Endodermal cell (in vitro differentiated cells): ENCODE data around the gene ZFYVE28. TPM values are rescaled to one million over a fixed set of nuclear protein-coding genes. Genes with fewer than 3 reads are reported as not detected.

Experiments used
- DNase-seq: peaks from one replicate; pipeline ENCODE4 v3.0.0-alpha.2; 2017
- H3K27ac ChIP-seq: 2 replicates; pipeline ENCODE4 v1.5.1; 2013; ENCODE audit warnings: mild to moderate bottlenecking, low read depth, low read length, moderate library complexity
- H3K27me3 ChIP-seq: 2 replicates; pipeline ENCODE4 v1.6.1; 2013; ENCODE audit warnings: mild to moderate bottlenecking, low read length, moderate library complexity; ENCODE audit not compliant: insufficient read depth, control insufficient read depth, poor library complexity, severe bottlenecking
- H3K36me3 ChIP-seq: 2 replicates; pipeline ENCODE4 v1.7.0; 2013; ENCODE audit warnings: mild to moderate bottlenecking, low read length, moderate library complexity; ENCODE audit not compliant: control insufficient read depth, insufficient read depth
- H3K4me1 ChIP-seq: one replicate; pipeline ENCODE4 v1.7.0; 2013; ENCODE audit warnings: low read length; ENCODE audit not compliant: control insufficient read depth, insufficient read depth
- H3K4me3 ChIP-seq: 2 replicates; pipeline ENCODE4 v1.5.1; 2013; ENCODE audit warnings: mild to moderate bottlenecking, low read length, moderate library complexity
- H3K9ac ChIP-seq: 2 replicates; pipeline ENCODE4 v1.6.1; 2013; ENCODE audit warnings: mild to moderate bottlenecking, low read length, moderate library complexity; ENCODE audit not compliant: poor library complexity, severe bottlenecking; ENCODE audit errors: extremely low read depth
- H3K9me3 ChIP-seq: 2 replicates; pipeline ENCODE4 v1.6.1; 2013; ENCODE audit warnings: mild to moderate bottlenecking, low read length, moderate library complexity; ENCODE audit not compliant: control insufficient read depth
- H3K27ac Mint-ChIP-seq: 2 replicates; pipeline ENCODE4 v1.8.0; 2020; ENCODE audit warnings: mixed read lengths
- H3K27me3 Mint-ChIP-seq: 2 replicates; pipeline ENCODE4 v1.8.0; 2021; ENCODE audit warnings: mild to moderate bottlenecking, mixed read lengths; ENCODE audit not compliant: insufficient read depth
- H3K36me3 Mint-ChIP-seq: 2 replicates; pipeline ENCODE4 v1.8.0; 2020; ENCODE audit warnings: low read depth, mixed read lengths
- H3K4me1 Mint-ChIP-seq: 2 replicates; pipeline ENCODE4 v1.8.0; 2020; ENCODE audit warnings: mixed read lengths
- H3K4me3 Mint-ChIP-seq: 2 replicates; pipeline ENCODE4 v1.8.0; 2020; ENCODE audit warnings: mild to moderate bottlenecking, moderate library complexity, mixed read lengths
- H3K9me3 Mint-ChIP-seq: 2 replicates; pipeline ENCODE4 v1.8.0; 2020; ENCODE audit warnings: mild to moderate bottlenecking, mixed read lengths
- WGBS, 2 experiments: methylation state at CpG; one replicate each; pipeline versions ENCODE4 v1.1.5 to v1.1.7; 2013; ENCODE audit warnings: missing lambda C conversion rate in 2 of 2, mixed read lengths in 1 of 2; ENCODE audit not compliant: insufficient coverage in 1 of 2, insufficient read length in 1 of 2; 5-methylcytosine and 5-hydroxymethylcytosine counted together
- total RNA-seq, 2 donors: library from RNA; stranded (reverse); fragmentation: NEBNext Ultra II Directional in 1 of 2; extraction: Animal tissue kit (Norgen Biotek cat#: 25700) in 1 of 2; gene quantifications; 2 replicates in 1 of 2; 3 replicates in 1 of 2; pipeline ENCODE4 v1.2.1, GENCODE V29; 2021
- TF ChIP-seq, protein P1 (sequence below): fragments of 200-600 bp; sonication (generic); conservative IDR thresholded peaks from 2 replicates; pipeline ENCODE4 v1.5.0; 2021; ENCODE audit warnings: antibody characterized with exemption, mild to moderate bottlenecking

ZFYVE28 gene
- total RNA-seq, 2 donors from 2014 or later, result 0.73 to 1.6 TPM

DNA sequence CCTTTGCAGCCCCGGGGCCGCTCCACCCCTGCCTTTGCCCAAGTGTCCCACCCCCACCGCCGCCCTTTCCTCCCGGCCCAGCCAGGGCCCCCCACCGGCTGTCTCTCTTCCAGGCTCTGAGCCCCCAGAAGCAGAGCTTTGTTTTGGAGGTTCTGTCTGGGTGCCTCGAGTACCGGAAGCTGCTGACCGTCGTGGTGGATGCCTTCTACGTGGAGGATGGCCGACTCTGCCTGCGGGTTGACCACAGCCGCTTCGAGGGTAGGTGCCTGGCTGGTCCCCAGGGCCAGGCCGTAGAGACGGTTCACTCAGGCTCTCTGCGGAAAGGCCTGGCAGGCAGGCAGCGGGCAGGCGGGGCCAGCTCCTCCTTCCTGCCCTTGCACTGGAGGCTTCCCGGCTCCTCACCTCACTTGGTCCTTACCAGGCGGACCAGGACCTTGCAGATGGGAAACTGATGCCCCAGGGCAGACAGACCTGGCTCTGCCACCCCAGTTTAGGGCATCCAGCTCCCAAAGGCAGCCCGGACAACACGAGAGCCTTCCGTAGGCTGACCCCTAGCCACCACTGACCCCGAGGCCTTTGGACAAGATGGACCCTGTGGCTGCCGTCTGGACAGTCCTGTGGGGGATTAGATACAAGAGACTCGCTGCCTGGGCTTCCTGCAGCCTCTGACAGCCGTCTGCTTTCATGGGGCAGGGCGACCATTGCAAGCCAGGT, 18.5 kb upstream of the ZFYVE28 start:
- H3K27ac ChIP-seq, result no peak overlapping the region
- Mint-ChIP-seq H3K36me3 (no peaks in the 10 kb centered on the region), H3K27ac (no peak overlapping the region), H3K4me3 (no peak overlapping the region), H3K9me3 (no peaks in the 10 kb centered on the region), H3K27me3 (peaks cover 5% of the 10 kb centered on the region), H3K4me1 (peaks cover 2% of the 10 kb centered on the region)
- no peaks in the 10 kb centered on the region for H3K4me1 ChIP-seq
- H3K9me3 ChIP-seq, result no peaks in the 10 kb centered on the region
- TF ChIP-seq, protein P1, sequence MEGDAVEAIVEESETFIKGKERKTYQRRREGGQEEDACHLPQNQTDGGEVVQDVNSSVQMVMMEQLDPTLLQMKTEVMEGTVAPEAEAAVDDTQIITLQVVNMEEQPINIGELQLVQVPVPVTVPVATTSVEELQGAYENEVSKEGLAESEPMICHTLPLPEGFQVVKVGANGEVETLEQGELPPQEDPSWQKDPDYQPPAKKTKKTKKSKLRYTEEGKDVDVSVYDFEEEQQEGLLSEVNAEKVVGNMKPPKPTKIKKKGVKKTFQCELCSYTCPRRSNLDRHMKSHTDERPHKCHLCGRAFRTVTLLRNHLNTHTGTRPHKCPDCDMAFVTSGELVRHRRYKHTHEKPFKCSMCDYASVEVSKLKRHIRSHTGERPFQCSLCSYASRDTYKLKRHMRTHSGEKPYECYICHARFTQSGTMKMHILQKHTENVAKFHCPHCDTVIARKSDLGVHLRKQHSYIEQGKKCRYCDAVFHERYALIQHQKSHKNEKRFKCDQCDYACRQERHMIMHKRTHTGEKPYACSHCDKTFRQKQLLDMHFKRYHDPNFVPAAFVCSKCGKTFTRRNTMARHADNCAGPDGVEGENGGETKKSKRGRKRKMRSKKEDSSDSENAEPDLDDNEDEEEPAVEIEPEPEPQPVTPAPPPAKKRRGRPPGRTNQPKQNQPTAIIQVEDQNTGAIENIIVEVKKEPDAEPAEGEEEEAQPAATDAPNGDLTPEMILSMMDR, result no peak
- H3K4me3 ChIP-seq, result no peak overlapping the region
- DNase-seq, result peak; percentile 50
- H3K9ac ChIP-seq, result no peak overlapping the region
- no peaks in the 10 kb centered on the region for H3K36me3 ChIP-seq
- 88 to 90% methylated on average over 19 to 30 of the region's 30 CpGs for WGBS, 2 experiments
- H3K27me3 ChIP-seq, result no peaks in the 10 kb centered on the region

DNA sequence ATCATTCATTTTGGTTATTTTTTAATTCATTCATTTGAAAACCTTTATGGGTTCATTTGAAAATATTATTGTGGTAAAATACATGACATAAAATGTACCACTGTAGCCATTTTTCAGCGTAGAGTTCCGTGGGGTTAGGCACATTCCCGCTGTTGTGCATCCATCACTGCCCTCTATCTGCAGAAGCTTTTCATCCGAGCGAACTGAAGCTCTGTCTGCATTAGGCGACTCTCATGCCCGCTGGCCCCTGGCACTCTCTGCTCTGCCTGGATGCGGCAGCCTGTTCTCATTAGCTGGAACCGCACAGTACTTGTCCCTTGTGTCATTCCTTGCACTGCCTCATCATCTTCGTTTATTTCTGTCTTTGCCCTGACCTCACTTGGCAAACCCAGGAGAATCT, 17.9 kb upstream of the ZFYVE28 start:
- Mint-ChIP-seq H3K4me1 (peaks cover 2% of the 10 kb centered on the region), H3K27ac (no peak overlapping the region), H3K36me3 (no peaks in the 10 kb centered on the region), H3K27me3 (peaks cover 7% of the 10 kb centered on the region), H3K9me3 (no peaks in the 10 kb centered on the region), H3K4me3 (no peak overlapping the region)
- no peaks in the 10 kb centered on the region for H3K27me3 ChIP-seq
- H3K36me3 ChIP-seq, result no peaks in the 10 kb centered on the region
- no peak overlapping the region for H3K4me3 ChIP-seq
- TF ChIP-seq, protein P1, result peak; percentile 40
- peak; percentile 45 for DNase-seq
- H3K27ac ChIP-seq, result no peak overlapping the region
- no peak overlapping the region for H3K9ac ChIP-seq
- no peaks in the 10 kb centered on the region for H3K9me3 ChIP-seq
- no peaks in the 10 kb centered on the region for H3K4me1 ChIP-seq
- 78 to 84% methylated on average over 10 of the region's 10 CpGs for WGBS, 2 experiments

DNA sequence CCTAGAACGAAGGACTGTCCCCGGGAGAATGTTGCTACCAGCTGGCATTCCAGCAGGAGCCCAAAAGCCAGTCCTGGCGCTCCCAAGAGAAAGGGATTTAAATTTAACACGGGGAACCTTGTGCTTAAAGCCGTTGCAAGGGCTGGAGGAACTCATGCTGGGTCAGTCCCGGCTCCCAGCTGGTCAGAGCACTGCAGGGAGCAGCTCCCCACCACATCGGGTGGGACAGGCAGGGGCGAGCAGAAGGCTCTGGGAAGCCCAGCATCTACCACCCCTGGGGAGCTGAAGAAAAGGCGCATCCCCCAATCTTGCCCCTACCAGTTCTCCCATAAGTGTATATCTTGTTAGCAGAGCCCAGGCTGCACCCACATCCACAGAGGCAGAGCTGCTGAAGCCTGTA, 16.0 kb upstream of the ZFYVE28 start:
- Histone ChIP-seq H3K27ac (no peak overlapping the region), H3K4me1 (no peaks in the 10 kb centered on the region), H3K27me3 (no peaks in the 10 kb centered on the region), H3K9me3 (no peaks in the 10 kb centered on the region), H3K4me3 (no peak overlapping the region), H3K9ac (no peak overlapping the region), H3K36me3 (no peaks in the 10 kb centered on the region)
- Mint-ChIP-seq H3K27ac (no peak overlapping the region), H3K9me3 (no peaks in the 10 kb centered on the region), H3K27me3 (peaks cover 7% of the 10 kb centered on the region), H3K4me1 (peaks cover 2% of the 10 kb centered on the region), H3K4me3 (no peak overlapping the region), H3K36me3 (no peaks in the 10 kb centered on the region)
- no peak for DNase-seq
- TF ChIP-seq, protein P1, result no peak
- 73 to 87% methylated on average over 7 to 9 of the region's 9 CpGs for WGBS, 2 experiments
